Embryonic facial prominence (tissue), 1 donor: ENCODE data around the gene PRG3.

Source experiments
- DNase-seq: peaks from one replicate; pipeline ENCODE4 v3.0.0-alpha.2; 2016; ENCODE audit errors: extremely low spot score

Gene PRG3

DNA sequence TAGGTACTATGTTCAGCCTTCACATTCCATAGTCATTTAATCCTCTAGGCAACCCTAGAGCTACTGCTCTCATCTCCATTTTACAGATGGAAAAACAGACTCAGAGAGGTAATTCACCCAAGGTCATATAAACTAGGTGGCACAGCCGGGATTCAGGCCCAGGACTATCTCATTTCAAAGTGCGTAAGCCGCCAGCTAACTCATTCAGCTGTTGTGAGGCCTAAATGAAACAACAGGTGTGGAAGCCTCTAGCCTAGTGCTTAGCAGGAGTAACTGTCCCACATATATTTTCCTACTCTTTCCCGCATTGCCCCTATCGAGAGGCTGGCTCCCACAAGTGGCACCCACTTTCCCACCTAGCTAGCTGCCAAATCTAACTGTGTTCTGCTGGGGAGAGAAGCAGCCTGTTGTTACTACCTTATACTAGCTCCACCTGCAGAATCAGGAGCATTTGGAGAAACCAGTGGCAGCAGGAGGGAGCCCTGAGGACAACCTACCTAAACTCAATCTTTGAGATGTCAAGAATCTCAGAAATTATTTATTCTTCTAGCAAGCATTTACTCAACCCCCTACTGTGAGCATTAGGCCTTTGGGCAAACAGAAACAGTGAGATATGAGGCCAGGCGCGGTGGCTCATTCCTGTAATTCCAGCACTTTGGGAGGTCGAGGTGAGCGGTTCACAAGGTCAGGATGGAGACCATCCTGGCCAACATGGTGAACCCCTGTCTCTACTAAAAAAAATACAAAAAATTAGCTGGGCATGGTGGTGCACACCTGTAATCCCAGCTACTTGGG lies 20.9 kb downstream of the PRG3 start:
- DNase-seq = no peak

DNA sequence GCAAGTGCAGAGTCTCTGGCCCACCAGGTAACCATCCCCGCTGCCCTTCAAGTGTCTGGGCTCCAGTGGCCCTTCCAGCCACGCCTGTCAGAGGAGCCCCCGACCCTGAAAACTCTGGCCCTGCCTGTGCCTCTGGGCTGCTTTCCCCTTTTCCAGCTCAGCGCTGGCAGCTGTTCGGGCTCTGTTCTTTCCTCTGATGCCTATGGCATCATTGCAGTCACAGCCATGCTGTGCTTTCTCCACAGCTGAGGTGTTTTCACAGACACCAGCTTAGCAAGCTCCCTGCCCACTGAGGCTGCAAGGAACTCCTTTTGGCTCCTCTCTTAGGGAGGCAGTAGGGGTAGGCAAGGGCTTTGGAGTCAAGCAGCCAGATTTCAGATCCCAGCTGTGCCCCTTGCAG lies 21.6 kb downstream of the PRG3 start:
- no peak for DNase-seq

DNA sequence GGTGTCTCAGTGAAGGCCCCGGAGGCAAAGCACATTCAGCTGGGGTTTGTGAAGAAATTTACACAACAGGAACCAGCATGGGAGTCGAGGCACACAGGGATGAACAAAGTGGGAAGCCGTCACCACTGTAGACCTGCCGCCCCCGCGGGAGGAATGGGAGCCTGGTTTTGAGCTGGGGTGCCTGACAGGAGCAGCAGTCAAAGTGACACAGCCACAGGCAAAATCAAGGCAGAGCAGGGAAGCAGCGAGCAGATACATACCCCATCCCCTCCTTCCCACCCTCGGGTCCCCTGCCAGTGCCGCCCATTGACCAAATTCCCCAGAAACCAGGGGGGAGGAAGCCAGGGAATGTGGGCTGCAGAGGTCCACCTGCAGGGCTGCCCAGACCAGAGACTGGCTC lies 22.0 kb downstream of the PRG3 start:
- DNase-seq = no peak

DNA sequence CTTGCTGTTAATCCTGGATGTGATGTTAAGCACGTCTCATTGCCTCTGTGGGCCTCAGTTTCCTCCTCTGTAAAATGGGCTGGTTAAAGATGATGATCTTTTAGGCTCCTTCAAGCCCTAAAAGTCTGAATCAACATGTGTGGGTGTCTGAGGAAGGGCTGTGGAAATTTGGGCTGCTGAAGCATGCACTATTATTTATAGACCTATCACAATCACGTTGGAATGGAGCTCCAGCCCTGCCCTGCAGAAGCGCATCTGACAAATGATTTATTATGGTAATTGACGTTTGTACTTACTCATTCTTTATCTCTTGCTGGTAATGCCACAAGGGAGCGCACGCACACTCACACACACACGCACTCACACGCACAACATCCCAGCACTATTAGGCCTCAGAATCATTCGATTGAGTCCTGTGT lies 22.4 kb downstream of the PRG3 start:
- no peak for DNase-seq

DNA sequence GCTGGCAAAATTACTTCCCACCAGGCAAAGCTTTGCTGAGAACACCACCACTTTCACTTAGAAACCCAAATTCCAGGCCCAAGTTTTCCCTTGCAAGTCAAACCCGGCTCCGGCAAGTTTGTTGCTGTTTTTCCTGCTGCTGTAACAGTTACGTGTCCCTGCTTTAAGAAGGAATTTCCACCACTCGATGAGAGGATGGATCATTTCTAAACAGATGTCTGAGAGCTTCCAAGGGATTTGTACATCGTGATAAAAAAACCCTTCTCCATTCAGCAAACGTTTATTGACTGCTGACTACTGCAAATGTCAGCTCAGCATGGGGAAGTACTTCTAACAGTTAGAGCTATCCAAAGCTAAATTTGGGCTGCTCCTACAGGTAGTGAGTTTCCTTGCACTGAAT lies 23.1 kb downstream of the PRG3 start:
- DNase-seq = no peak

DNA sequence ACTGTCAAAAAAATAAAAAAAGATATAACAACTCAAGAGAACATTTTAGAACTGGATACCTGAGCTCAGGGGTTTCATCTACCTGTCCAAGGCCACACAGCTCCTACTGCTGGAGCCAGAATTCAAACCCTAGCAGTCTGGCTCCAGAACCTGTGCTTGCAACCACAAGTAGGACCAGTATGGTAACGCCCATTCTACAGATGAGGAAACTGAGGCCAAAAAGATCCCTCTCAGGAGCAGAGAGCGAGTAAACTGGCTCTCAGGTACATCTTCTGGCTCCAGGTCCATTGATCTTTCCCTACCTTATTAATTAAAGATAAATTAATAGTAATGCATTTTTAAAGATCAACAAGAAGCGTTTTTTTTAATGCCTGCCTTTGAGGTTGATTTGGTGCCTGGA lies 23.6 kb downstream of the PRG3 start:
- no peak for DNase-seq

DNA sequence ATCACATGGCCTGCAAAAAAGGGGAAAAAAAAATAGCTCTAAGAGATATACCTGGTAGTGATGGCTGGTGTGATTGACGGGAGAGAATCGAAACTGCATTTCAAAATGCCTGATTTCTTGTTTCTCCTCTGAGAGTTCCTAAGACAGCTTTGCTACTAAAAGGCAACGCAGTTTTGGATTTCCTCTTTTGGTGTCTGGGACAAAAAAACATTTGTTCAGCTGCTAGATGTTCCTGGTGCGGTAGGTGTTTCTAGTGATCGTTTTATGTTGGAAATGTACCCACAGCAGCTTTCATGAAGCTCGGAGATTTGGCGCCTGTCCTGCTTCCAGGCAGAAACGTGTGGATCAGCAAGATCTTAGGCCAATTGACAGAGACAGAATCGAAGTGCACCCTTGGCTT lies 24.7 kb downstream of the PRG3 start:
- no peak for DNase-seq

DNA sequence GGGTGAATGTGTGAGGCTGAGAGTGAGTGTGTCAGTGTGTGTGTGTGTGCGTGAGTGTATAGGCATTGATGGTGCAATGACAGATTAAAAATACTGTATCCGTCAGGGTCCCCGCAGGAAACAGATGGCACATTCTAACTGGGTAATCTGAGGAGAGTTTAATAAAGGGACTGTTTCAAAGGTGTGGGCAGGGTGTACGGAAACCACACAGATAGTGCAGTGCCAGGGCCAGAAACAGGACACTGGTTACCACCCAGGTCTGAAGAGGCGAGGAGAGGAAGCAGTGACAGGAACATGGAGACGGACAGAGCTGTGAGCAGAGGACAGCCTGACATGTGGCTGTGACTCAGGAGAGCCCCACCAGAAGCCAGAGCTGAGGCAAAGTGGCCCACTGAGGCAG lies 26.3 kb downstream of the PRG3 start:
- DNase-seq = no peak

DNA sequence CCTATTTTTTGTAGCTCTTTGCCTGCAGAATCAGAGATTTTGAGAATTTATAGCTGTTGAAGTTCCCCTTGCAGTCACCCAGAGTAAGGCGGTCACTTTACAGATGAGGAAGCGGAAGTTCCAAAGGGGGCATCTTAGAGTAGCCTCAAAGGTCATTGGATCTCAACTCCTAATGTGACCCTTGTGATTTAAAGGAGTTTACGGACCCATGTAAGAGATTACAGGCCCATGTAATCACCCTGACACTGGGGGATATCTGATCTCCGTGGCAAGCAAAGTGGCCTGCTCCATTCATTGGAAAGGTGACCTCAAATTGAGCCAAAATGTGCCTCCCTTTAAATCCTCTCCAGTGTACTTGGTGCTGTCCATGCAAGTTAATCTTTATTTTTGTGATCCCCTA lies 27.1 kb downstream of the PRG3 start:
- DNase-seq = no peak

DNA sequence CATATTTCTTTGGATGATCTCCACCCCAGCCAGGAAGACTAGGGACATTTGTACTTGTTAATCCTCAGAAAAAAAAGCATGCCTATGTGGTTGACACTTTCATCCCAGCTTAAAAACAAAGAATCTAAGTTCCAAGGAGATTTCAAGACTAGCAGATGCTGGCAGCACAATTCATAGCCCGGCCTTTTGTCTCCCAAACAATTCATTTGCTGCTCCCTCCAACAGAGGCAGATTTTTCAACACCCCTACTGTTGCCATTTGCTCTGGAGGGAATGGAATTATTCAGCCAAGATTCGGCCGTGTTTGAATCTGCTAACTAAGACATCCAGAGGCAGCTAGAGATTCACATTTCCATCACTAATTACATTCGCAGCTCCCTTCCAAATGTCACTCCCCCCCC lies 27.5 kb downstream of the PRG3 start:
- DNase-seq = no peak

DNA sequence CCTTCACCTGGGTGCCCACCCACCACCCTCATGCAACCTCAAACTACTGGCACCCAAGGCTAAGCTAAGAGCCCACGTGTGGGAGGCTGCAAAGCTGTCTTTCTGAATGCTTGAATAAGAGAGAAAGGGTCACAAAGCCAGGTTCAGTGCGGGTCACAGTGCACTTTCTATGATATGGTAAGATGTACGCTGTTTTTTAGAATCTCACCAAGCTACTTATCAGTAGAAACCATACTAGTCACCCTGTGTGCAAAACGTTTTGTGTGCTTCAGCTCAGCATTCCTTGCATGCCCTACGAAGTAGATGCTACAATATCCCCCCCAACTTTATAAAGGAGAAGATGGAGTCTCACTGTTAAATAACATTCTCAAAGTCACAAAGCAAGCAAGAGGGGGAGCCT lies 27.9 kb downstream of the PRG3 start:
- DNase-seq = no peak

DNA sequence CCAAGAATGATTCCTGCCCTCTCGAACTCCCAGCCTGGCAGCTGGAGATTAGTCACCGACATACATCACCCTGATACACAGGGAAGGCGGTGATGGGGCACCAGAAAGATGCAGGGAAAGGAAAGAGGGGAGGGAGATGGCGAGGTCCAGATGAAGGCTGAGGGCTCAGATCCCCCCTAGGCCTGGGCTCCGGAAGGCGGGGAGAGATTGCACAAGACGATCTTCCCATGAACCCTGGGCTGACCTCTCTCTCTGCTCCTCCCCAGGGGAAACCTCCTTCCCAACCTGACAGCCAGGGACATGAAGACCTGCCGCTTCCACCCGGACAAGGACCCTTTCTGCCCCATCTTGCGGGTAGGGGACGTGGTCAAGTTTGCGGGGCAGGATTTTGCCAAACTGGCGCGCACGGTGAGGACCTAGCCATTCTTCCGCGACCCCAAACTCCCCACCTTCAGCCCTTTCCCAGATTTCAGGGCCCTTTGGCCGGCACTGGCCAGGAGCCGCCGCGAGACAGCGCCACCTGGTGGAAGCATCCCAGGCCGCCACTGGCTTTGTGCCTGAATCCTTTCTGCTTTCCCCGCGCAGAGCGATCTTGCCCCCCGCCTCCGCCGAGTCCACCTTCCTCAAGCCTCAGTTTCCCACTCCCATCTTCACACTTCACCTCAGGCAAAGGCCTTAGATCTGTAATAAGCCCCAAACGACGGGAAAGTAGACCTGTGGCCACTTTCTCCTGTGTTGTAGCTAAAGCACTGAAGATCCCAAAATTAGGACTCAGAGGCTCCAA lies 31.3 kb downstream of the PRG3 start:
- DNase-seq = no peak

DNA sequence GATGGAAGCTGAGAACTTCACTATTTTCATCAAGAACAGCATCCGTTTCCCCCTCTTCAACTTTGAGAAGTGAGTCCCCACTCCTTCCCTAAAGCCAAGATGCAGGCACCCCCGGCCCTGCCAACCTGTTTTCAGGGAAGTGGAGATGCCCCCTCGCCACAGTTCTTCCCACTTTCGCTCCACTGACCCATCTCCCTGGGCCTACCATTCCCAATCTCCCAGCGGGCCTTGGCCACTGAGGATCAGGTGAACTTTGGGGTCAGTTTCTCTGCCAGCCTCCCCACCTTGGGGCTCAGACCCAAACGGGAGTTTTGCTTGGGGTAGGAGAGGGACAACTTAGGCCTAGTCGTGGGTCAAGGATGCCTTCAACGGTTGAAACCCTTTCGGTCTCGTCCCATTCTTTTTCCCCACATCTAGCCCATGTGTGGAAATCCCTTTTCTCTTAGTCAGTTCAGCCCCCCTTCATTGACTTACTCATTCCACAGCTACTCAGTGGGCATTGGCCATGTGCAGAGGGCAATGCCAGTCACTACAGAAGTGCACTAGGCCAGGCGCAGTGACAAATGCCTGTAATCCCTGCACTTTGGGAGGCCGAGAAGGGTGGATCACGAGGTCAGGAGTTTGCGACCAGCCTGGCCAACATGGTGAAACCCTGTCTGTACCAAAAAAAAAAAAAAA lies 32.2 kb downstream of the PRG3 start:
- DNase-seq = no peak

DNA sequence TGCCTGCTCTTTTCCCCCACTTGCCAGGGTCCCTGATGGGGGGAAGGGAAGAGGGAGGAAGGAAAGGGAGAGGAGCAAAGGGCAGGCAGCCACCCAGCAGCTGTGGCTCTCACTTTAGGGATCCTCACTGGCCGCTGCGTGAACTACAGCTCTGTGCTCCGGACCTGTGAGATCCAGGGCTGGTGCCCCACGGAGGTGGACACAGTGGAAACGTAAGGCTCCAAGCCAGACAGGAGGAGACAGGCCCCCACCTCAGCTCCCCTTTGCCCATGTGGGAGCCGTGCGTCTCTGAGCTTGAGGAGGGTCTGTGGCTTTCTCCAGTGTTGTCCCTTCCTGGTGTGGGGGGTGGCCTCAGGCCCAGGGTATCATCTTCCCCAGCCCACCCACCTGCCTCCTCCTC lies 32.9 kb downstream of the PRG3 start:
- DNase-seq = no peak

DNA sequence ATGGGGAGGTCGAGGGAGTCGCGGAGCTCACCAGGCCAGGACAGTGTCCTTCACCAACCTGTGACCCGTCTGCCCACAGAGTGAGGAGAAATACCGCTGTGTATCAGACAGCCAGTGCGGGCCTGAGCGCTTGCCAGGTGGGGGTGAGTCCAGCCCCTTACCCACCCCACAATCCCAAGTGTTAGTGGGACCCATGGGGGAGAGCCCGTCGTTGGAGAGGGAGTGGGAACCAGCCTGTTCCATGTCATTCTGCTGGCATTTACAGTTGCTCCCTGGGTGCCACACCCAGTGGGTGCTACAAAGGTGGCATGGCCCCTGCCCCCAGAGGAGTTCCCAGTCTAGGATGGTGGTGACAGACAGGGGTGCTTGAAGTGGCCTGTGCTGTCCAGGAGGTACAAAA lies 33.6 kb downstream of the PRG3 start:
- DNase-seq = no peak

DNA sequence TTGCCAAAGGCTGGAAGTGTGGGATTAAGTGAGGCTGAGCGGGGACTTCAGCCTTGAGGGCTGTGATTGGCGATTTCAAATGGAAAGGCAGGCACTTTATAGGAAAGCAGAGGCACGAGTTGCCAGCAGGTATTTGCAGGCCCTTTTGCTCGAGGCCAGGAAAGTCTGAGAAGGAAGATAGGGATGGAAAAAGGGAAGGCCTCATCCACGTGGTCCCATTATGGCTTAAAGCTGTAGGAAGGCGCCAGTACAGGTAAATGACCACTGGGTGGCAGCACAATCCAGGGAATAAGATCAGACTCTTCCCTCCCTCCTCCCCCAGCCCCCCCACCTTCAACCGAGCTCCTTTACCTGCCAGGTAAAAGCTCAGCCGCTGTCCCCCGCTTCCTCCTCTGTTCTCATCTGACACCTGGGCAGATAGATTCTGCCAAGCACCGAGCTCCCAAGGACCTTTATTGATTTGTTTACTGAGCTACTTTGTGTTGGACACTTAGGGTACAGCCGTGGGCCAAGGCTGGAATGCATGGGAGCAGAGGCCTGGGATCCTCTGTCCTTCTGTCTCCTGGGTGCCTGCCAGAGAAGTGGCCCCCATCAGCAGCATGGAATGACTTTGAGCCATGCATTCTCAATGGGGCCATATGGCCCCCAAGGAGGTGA lies 35.3 kb downstream of the PRG3 start:
- no peak for DNase-seq

DNA sequence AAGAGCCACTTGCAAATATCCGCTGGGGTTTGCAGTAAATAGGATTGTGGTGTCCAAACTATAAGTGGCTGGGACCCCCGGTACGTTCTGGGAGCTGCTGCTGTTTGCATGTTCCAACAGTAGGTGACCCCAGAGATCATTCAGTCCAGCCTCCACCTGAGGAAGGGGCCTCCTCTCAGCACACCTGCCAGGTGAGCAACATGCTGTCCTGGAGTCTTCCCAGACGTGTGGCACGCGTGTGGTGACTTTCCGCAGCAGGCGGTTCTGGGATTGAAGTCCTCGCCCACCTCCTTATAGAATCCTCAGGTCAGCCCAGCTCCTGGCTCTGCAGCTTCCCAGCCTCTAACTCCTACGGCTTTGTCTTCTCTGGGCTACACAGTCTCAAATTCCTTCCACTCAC lies 36.1 kb downstream of the PRG3 start:
- no peak for DNase-seq

DNA sequence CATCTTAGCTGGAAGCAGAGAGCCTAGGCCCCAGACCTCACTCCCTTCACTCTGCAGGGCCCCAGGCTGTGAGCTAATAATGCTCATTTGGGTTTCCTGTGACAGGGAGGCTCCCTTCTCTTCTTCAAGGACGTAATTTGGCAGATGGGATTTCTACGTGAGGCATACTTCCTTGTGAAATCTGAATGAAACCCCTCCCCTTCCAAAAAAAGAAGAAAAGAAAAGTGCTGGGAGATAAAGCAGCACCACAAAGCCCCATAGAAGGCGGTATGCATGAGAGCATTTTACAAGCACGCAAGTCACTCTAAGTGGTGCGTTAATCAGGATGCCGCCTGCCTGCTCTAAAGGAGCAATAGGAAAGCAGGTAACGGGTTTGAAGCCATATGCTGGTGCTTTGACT lies 37.1 kb downstream of the PRG3 start:
- DNase-seq = no peak

DNA sequence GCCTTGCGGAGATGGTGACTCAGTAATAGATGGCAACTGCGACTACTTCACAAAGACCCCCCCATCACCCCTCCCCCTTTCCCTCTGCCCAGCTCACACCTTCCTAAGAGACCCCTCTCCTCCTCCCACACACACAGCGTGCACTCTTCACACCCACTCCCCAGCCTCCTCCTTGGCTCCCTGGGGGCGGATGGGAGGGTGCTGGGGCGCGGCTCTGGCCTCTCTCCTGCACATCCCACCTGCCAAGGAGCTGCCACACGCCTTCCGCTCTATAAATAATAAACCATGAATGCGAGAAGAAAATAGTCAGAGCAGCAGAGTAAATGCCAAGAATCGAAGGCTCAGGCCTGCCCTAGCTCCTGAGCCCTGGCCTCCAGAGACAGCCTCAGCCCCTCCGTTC lies 38.2 kb downstream of the PRG3 start:
- no peak for DNase-seq

DNA sequence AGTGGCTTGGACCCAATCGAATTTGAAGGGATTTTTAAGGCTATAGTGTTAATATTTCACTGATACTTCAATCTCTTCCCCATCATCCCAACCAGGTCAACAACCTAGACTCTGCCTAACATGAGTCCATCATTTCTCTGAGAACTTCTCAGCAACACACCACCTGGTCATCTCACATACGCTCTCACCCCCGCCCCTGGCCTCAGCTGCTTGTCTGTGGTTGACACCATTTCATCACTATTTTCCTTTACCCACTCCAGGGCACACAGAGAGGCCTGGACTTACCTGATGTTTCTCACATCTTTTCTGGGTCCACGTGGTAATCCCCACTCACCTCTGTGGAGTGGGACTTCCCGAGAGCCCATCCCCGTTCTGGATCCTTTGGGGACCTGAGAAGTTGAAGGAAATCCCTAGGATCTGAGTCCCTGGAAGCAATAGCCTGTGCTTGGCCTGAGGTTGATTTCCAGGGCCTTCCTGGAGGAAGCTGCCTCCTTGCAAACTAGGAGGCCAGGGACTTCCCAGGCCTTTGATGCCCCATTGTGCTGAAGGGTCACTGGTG lies 39.6 kb downstream of the PRG3 start:
- DNase-seq = no peak

DNA sequence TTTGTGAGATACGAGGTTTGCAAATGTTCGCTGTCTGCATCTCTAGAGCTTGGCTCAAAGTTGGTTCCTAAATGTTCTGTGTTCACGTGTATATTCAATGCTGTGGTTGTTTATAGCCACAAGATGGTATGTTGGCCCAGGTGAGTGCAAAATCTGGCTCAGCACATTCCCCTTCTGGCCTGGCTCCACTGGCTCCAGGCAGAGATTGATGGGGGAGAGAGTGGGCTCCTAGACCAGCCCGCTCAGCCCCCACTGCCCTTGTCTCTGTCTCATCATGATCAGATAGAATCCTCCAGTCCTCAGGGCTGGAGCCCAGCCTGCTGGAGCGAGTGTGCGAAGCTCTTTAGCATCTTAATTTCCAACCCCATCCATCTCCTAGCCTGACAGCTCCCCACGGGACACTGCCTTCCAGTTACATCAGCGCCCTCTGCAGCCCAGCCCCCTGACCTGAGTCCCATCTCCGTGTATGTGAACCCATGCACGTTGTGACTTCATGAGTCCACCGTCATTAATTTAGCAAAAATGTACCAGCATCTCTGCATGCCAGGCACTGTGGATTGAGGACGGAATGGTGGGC lies 40.8 kb downstream of the PRG3 start:
- no peak for DNase-seq

DNA sequence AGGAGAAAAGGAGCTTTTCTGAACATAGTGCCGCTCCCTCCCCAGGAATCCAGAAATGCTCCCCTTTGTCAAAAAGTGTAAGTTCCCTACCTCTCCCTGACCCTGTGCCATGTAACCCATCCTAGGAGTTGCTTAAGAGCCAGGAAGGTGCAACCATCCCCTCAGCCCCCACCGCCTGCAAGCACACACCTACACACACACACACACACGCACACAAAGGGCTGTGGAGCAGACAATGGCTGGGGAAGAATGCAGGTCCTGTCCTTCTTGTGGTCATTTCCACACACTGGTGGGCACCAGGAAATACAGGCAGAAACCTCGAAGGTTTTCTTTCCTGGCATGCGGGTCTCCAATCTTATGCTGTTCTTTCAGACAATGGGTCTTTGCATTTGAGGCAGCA lies 41.6 kb downstream of the PRG3 start:
- DNase-seq = no peak
